ENCODE results near the gene ADGB.

- TF ChIP-seq CTCF (optimal IDR thresholded peaks at IDR 0.05 in 1 of 3, IDR thresholded peaks at IDR 0.05 in 1 of 3, conservative IDR thresholded peaks at IDR 0.05 in 1 of 3; ENCODE audit: extremely low read depth in 1 of 3, insufficient read depth in 2 of 3, low read length in 3 of 3), result no peak
- TF ChIP-seq EZH2 (IDR thresholded peaks at IDR 0.05; ENCODE audit: low read length), result no peak
Observed at GRCh38 chr6:146590492-146590891, 8.3 kb upstream of the ADGB start.

Measured in keratinocyte (primary cell).